HTR-8/SVneo (cell line): ENCODE results near the gene ISG20.

Experiments
- DNase-seq: peaks from one replicate; pipeline ENCODE4 v3.0.0; 2011; ENCODE audit warnings: low spot score, mixed read lengths; ENCODE audit not compliant: insufficient read length
- FAIRE-seq: peaks from 2 replicates; lab custom pipeline; 2011; peaks lifted over from hg19 to GRCh38; lab: Jason Lieb, UNC

Gene ISG20

DNA sequence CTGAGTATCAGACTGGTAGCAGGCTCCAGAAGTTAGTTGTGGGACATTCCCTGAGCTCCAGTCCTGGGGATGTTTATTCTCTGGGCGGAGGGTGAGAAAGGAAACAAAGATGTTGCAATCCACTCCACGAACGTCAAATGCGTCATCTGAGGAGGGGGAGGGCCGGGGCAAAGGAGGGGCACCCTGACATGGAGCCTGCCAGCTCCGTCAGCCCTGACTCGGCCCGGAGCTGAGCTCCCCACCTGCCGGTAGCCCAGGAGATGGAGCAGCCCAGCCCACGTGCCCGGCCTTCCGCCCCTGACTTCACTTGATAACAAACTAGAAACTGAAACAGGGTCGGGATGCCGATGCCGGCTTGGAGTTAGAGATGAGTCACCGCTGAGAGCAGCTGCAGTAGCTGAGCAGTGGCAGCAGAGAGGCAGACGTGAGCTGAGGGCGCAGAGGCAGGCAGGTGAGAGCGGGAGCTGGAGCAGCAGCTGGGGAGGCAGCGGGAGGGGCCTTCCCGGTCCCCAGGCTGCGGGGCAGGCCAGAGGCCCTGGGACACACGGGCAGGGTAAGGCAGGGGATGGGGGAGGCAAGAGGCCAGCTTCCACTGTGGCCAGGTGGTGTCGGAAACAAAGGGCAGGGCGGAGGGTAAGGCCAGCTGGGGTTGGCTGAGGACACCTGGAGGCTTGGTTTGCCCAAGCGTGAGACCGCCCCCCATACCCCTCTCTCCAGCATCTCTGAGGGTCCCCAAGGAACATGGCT, at the start of gene ISG20:
Gene ISG20, plus strand, starts transcription at position 391 of the 747 bp plus-strand sequence. Its CDS starts 351 bp downstream, at position 742.
- peak; percentile 91 for FAIRE-seq

DNA sequence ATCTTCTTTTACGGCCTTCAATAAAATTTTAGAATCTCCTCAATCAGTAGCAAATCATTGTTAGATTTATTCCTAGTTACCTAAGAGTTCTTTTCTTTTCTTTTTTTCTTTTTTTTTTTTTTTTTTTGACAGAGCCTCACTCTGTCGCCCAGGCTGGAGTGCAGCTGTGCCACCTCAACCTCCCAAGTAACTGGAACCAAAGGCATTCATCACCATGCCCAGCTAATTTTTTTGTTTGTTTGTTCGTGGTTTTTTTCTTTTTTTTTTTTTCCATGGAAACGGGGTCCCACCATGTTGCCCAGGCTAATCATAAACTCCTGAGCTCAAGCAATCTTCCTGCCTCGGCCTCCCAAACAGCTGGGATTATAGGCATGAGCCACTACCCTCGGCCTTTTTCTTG, 48.1 kb upstream of the ISG20 start:
- FAIRE-seq (no peak), DNase-seq (no peak)

More for the DNA sequence above, at the start of gene ISG20:
- peak; percentile 96 for DNase-seq

DNA sequence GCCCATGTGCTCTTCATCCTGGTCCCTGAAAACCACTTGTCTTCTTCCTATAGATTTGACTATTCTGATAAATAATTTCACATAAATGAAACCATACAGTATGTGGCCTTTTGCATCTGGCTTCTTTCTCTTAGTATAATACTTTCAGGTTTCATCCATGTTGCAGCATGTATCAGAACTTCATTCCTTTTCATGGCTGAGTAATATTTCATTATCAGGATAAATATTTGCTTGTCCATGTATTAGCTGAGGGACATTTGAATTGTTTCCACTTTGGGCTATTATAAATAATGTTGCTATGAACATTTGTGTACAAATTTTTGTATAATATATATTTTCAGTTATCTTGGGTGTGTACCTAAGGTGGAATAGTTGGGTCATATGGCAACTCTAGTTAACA, 47.4 kb upstream of the ISG20 start:
- FAIRE-seq, result no peak
- no peak for DNase-seq

DNA sequence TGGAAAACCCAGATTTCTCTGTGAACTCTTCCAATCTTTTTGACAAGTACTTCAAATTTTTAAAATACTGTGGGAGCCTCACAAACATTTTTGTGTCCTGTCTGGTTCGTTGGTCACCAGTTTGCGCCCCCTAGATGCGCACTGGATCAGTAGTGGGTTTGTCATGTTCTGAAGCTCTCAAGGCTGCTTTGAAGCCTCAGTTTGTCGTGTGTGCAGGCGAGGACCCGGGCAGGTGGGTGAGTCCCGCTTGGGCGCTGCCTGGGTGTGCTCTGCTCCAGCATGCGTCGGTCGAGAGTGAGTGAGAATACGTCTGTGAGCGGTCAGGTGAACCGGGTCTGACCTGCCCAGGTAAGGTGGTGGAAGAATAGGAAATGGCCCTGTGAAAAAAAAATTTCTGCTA, 34.9 kb upstream of the ISG20 start:
- DNase-seq (no peak), FAIRE-seq (no peak)

DNA sequence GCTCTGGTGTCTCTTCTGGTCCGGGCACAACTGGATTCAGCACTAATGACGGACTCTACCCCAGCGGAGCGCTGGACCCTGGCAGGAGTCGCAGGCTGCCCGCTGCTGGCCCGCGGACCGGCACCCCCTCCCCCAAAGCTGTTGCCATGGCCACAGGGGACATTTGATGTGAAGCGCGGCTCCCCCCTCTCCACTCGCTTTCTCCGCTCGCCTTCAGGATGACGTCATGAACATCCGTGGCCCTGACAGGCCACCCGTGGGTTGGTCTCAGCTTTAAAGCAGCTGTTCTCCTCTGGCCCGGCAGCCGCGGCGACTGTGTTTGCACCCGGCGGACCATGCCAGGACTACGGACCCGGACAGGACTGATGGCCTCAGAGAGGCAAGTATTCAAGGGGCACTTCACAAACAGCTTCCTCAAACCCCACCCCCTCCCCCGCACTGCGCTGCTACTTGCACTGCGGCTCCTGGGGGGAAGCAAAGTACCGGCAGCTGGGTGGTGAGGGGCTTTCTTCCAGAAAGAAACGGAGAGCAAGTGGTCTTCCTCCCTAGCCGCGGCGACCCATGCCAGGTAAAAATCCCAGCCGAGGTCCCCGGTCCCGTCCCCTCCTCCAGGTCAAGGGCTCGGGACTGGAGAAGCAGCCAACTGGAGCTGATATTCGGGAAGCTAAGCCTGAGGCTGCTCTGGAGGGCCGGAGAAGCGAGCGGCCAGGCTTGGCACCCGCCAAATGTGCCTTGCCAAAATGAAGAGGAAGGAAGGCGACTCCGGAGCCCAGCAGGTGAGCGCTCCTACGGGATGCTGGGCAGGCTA, 34.2 kb upstream of the ISG20 start:
- FAIRE-seq, result no peak
- no peak for DNase-seq

DNA sequence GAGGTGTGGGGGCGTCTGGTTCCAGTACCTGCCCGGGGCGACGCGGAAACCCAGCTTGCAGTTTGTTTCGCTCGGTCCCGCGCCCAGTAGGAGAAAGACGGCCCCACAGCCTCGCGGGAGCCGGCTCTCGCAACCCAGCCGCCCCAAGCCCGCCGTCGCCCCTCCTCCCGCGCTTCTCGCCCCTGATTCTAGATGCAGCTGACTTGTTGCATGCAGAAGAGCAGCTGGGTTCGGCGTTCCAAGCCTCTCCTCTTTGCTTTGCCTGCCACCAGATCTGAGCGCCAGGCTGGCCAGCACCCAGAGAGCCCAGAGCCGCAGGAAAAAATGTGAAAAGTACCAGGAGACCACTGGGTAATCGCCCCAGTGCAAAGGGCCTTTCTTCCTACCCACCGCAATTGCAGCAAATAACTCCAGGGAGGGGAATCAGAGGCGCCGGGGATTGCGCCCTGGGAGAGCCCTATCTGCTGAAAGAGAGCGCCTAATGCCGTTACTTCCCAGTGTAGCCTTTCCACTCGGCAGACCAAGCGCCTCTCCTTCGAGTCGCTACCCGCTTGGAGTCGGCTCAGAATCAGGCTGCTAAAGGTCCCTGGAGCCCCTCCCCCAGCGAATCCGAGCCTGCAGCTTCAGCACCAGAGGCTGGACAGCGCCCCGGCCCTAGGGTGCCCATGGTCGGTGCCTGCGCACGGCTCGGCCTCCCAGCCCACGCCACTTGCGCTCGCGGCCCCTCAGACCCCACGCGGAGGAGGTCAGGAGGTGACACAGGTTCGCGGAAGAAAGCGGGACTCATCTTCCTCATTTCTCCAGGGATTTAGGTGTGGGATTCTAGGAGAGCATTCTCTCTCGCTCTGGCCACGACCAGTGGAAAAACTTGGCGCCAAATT, 33.4 kb upstream of the ISG20 start:
- no peak for DNase-seq
- FAIRE-seq, result no peak

DNA sequence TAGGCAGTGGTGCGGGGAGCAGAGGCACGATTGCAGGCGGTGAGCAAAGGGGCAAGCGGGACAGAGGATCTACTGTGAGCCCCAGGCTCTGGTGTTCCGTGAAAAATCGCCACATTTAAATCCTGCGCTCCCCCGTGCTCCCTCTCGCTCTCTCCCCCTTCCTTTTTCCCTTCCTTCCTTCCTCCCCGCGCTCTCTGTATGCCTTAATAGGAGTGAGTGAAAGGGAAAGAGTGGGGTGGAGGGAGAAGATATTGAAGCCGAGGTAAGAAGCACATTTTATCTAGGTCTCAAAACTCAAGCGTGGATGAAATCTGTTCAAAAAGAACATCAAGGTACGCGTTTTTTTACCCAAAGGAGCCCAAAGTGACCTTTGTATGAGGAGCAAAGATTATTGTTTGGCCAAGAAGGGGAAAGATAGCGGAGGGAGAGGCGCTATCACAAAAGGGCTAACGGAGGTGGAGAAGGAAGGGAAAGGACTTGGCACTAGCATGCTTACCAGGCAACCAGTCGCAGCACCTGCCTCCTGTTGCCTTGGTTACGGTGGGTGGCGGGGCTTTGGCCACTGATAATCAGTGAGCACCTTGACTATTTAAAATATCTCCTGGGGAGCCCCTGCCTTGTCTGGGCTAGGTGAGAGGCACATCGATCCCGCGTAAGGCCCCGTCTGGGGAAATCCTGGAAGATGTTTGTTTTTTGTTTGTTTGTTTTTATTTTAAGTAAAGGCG, 32.6 kb upstream of the ISG20 start:
- FAIRE-seq, result no peak
- no peak for DNase-seq

DNA sequence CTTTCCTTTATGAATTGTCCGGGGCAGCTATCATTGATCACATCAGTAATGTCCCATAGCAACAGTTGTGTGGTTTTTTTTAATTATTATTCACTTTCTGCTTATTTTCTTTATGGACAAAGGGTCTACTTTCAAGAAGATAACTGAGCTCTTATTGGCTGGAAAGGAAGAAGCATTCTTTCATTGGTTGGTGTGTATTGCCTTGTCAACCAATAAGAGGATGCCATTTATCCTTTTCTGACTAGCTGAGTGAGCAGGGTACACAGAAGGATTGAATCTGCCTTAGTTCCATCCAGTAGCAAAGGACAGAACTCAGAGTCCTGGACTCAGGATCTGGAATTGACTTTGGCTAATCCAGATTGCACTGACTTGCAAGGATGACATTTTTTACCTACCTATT, 30.9 kb upstream of the ISG20 start:
- no peak for FAIRE-seq
- DNase-seq, result no peak

DNA sequence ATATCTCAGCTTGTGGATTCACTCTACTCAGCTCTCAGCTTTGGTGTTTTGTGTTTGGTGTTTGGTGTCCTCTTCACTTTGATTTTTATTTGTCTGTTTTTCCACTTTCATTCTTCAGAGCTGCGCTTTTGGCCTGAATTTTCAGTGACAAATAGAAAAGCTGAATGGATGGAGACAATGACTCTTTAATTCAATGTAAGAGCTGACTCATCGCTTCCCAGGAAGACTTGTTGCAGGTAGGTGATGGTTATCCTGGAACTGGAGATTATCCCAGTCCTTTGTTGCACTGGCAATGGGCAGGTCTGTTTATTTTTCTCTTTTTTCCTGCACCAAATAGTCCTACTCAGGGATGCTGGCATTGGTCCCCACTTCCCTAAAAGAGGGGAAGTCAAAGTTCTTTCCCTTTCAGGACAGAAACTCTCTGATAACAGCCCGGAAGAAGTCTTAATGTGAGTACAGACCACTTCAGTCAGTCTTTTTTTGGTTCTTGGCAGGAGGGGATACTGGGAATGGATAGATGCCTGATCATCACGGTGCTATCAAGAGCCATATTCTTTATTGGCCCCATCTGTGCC, 30.1 kb upstream of the ISG20 start:
- DNase-seq (no peak), FAIRE-seq (no peak)

DNA sequence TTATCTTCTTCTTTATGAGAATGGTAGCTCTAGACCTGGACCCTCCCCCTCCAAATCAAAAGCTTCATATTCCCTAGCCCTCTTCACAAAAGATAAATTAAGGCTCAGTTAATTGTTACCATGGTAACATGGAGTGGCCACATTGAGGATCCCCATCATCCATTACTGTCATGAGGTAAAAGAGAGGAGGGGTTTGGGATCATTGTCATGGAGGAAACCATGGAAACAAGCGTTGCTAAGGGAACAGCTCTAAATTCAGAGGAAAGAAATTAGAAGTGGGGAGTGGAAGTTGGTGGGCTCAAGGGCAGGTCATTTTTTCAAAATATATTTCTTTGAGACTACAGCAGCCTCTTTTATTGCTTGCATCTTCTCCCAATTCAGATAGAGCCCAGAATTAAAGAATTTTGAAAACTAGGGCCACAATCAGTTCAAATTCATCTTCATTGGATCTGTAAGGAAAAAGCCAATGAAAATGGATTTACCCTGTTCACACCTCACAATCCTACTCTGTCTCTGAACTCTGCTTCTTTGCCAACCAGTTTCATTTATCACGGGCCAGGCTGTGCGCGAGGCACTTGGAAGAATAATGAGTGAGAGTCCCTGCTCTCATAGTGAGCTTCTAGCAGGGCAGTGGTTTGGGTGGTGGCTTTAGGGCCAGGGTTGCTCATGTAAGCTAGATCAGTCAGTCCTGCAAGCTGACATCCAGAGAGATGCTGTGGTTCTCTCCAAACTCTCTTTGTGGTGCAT, 29.3 kb upstream of the ISG20 start:
- no peak for FAIRE-seq

DNA sequence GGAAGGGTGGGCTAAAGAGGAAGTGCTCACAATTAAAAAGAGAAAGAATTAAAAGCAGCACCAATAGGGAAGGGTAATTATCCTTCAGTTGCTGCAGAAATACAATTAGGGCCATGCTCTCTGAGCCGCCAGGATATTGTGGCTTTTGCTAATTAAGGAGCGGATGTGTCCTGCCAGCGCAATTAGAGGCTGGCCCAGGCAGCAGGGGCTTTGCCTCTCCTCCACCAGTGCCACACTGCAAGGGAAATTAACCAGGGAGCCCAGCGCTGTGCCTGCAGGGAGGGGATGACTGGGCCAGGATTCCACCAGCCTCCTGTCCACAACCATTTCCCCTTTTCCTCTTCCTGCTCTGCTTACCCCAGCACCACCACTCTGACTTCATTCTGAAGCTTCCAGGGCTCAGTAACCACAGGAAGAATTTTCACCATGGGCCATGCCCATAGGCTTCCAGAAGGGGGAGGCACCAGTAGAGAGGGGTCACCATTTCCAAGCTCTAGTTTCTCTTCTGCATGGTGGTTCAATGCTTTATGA, 28.1 kb upstream of the ISG20 start:
- no peak for DNase-seq
- FAIRE-seq, result no peak

More for the DNA sequence above, 29.3 kb upstream of the ISG20 start:
- DNase-seq, result no peak

DNA sequence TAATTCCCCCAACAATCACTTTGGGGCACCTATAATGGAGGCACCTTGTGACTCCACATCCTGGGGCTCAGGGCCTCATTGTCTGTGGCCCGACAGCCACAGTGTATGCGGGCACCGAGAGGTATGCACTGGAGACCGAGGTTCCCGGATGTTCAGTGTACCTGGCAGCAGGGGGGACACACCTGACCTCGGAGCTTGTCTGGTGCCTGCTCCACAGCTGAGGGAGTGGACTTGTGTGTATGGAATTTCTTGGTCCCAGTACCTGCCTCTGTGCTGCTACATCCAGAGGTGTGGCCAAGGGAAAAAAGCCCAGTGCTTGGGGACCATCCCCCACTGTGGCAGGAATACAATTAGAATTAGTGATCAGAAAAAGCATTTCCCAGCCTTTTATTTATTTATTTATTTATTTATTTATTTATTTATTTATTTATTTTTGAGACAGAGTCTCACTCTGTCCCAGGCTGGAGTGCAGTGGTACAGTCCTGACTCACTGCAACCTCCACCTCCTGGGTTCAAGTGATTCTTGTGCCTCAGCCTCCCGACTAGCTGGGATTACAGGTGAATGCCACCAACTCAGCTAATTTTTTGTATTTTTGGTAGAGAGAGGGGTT, 26.5 kb upstream of the ISG20 start:
- FAIRE-seq, result no peak
- no peak for DNase-seq

DNA sequence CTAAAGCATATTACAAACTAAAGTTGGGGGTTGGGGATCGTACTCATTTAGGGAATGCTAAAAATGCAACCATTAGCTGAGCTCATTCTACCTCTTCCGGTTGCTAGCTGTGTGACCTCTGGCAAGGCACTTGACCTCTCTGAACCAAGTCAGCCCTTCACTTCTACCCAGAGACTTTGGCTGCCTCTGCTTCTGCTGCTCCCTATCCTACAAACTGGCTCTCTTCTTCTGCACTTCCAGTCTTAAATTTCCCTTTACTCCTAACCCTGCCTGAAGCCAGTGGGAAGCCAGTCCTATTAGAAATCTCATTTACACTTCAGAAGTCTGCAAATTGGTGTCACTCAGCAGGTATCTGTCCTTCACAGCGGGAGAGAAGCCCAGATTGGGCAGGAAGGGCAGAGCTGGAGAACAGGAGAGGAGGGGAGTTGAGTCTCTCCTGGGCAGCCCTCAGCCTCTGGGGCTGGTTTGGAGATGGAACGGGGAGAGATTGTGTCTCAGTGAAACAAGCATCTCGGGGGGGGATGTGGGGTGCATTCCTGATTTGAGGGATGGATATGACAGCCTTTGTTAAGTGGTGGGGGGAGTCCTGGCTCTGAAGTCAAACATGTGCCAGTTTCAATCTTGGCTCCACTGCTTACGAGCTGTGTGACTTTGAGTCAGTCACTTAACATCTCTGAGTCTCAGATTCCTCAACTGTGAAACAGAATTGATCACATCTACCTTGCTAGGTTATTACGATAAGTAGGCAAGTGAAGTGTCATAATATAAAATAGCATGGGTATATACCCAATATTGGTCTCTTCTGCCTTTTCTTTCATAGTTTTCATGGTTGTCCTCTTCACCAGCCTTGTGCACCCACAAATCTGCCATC, 25.5 kb upstream of the ISG20 start:
- no peak for DNase-seq
- no peak for FAIRE-seq

DNA sequence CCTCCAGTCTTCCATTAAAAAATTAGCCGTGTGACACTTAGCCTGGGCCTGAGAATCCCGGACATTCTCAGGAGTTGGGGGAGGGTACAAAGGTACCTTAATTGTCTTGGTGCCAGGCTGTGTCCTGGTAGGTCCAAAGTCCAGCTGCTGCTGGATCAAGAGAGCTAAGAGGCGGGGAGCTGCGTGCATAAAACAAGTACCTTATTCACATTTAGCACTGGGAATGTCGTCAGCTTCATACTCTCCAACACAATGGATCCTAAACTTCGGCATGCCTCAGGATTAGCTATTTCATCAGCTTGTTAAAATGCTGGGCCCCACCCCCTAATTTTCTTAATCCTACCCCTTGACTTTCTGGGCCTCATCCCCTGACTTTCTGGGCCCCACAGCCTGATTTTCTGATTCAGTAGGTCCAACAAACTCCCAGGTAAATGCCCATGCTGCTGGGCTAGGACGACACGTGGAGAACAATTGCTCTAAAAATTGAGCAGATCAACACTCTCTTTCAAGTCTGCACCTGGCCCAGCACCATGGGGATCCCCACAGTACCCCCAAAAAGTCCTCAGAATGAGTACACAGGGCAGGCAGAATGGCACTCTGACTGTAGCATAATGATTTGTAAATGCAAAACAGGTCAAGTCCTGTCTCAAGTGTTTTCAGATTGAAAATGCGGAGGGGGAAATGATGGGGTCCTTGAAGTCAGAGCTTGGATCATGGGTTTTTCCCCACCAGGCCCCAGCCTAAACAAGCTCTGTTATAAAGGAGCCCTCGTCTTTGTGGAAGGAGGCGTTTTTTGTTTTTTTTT, 23.3 kb upstream of the ISG20 start:
- DNase-seq, result no peak
- FAIRE-seq, result no peak

DNA sequence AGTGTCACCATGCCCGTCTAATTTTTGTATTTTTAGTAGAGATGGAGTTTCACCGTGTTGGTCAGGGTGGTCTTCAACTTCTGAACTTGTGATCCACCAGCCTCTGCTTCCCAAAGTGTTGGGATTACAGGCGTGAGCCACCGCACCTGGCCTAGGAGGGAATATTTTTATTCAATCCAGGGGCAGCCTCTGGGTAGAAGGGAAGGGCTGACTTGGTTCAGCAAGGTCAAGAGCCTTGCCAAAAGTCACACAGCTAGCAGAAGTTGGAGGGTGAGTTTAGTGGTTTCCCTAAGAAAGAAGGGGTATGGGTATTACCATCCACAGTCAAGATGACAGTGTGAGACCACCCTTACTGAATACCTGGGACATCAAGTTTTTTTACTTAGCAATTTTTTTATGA, 22.6 kb upstream of the ISG20 start:
- no peak for FAIRE-seq

DNA sequence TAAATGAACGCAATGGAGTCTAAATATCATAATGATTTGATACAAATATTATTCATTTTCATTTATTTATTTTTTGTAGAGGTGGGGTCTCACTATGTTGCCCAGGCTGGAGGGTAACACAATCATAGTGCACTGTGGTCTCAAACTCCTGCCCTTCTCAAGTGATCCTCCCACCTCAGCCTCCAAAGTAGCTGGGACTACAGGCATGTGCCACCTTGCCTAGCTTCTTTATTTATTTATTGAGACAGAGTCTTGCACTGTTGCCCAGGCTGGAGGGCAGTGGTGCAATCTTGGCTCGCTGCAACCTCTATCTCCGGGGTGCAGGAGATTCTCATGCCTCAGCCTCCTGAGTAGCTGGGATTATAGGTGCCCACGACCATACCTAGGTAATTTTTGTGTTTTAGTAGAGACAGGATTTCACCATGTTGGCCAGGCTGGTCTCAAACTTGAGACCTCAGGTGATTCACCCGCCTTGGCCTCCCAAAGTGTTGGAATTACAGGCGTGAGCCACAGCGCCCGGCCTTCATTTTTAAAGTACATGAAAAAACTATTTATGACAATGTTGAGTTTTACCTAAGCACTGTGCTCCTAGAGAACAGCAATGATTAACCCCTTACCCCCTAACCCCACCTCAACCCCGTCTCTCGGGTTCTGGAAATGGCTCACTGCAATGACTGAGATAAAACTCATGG, 21.6 kb upstream of the ISG20 start:
- no peak for DNase-seq
- FAIRE-seq, result no peak

More for the DNA sequence above, 22.6 kb upstream of the ISG20 start:
- no peak for DNase-seq
